HepG2 (cell line): ENCODE results near the gene ABCC8. TPM values are rescaled to one million over a fixed set of nuclear protein-coding genes. Genes with fewer than 3 reads are reported as not detected.

ENCODE experiments used
- FOSL1 ChIP-seq: sonication (generic); formaldehyde crosslinking; IDR thresholded peaks from 2 replicates; pipeline ENCODE4 v1.9.0; 2021; ENCODE audit warnings: missing genetic modification reagents, borderline replicate concordance
- KDM4B ChIP-seq: sonication (generic); formaldehyde crosslinking; IDR thresholded peaks from 2 replicates; pipeline ENCODE4 v1.4.0; 2020; ENCODE audit warnings: missing genetic modification reagents
- KLF6 ChIP-seq: IDR thresholded peaks from 2 replicates; pipeline ENCODE4 v1.8.0; 2016; ENCODE audit warnings: missing biosample characterization, missing genetic modification reagents
- MXD3 ChIP-seq: IDR thresholded peaks from 2 replicates; pipeline ENCODE4 v1.6.1; 2016; ENCODE audit warnings: mild to moderate bottlenecking, missing biosample characterization, missing genetic modification reagents
- MYC ChIP-seq: sonication (generic); formaldehyde crosslinking; IDR thresholded peaks from 2 replicates; pipeline ENCODE4 v1.9.0; 2021; ENCODE audit warnings: missing genetic modification reagents, borderline replicate concordance
- MZF1 ChIP-seq: sonication (generic); formaldehyde crosslinking; IDR thresholded peaks from 2 replicates; pipeline ENCODE4 v1.8.1; 2023; ENCODE audit warnings: mild to moderate bottlenecking, missing genetic modification reagents, borderline replicate concordance
- PHF20 ChIP-seq: sonication (generic); formaldehyde crosslinking; IDR thresholded peaks from 2 replicates; pipeline ENCODE4 v1.5.0; 2020; ENCODE audit warnings: mild to moderate bottlenecking, missing genetic modification reagents
- PHF8 ChIP-seq: sonication (generic); formaldehyde crosslinking; IDR thresholded peaks from 2 replicates; pipeline ENCODE4 v1.5.0; 2020; ENCODE audit warnings: missing genetic modification reagents
- POGK ChIP-seq: sonication (generic); formaldehyde crosslinking; conservative IDR thresholded peaks from 2 replicates; pipeline ENCODE4 v1.8.0; 2022; ENCODE audit warnings: mild to moderate bottlenecking, moderate library complexity, missing genetic modification reagents
- RCOR2 ChIP-seq: IDR thresholded peaks from 2 replicates; pipeline ENCODE4 v1.6.1; 2016; ENCODE audit warnings: missing biosample characterization, missing genetic modification reagents
- RFXAP ChIP-seq: sonication (generic); formaldehyde crosslinking; IDR thresholded peaks from 2 replicates; pipeline ENCODE4 v1.4.0; 2020; ENCODE audit warnings: missing genetic modification reagents, borderline replicate concordance
- ZBTB3 ChIP-seq: sonication (generic); formaldehyde crosslinking; IDR thresholded peaks from 2 replicates; pipeline ENCODE4 v1.4.0; 2020; ENCODE audit warnings: low read depth, mild to moderate bottlenecking, moderate library complexity, missing genetic modification reagents, borderline replicate concordance
- ZNF256 ChIP-seq: sonication (generic); formaldehyde crosslinking; conservative IDR thresholded peaks from 2 replicates; pipeline ENCODE4 v1.4.0; 2020; ENCODE audit warnings: missing genetic modification reagents
- ZNF30 ChIP-seq: sonication (generic); formaldehyde crosslinking; IDR thresholded peaks from 2 replicates; pipeline ENCODE4 v1.5.0; 2020; ENCODE audit warnings: mild to moderate bottlenecking, missing genetic modification reagents
- ZNF468 ChIP-seq: sonication (generic); formaldehyde crosslinking; IDR thresholded peaks from 2 replicates; pipeline ENCODE4 v1.8.0; 2022; ENCODE audit warnings: mild to moderate bottlenecking, moderate library complexity, missing genetic modification reagents
- ZNF629 ChIP-seq: sonication (generic); formaldehyde crosslinking; conservative IDR thresholded peaks from 2 replicates; pipeline ENCODE4 v1.5.0; 2020; ENCODE audit warnings: missing genetic modification reagents
- ZNF790 ChIP-seq: sonication (generic); formaldehyde crosslinking; IDR thresholded peaks from 2 replicates; pipeline ENCODE4 v1.8.0; 2022; ENCODE audit warnings: missing genetic modification reagents, mild to moderate bottlenecking, borderline replicate concordance
- polyA plus RNA-seq, 8 experiments: library from polyadenylated mRNA; depleted of rRNA in 3 of 8; stranded (reverse) in 7 of 8; unstranded in 1 of 8; fragments of >200 nt; fragmentation: Illumina TruSeq in 4 of 8; extraction: Trizol in 4 of 8; gene quantifications; 2 replicates each; pipeline versions ENCODE4 v1.2.1 to v1.2.3, GENCODE V29; 2011 to 2016; ENCODE audit warnings: low read depth in 4 of 8, missing spikeins in 1 of 8, mixed read lengths in 1 of 8; ENCODE audit not compliant: insufficient read depth in 1 of 8
- total RNA-seq, 5 experiments: library from RNA; depleted of rRNA; stranded (reverse); fragments of >200 nt; fragmentation: Illumina TruSeq; extraction: Trizol; gene quantifications; 2 replicates each; pipeline ENCODE4 v1.2.3, GENCODE V29; 2016; ENCODE audit warnings: low read depth in 1 of 5
- TF ChIP-seq, protein P1 (sequence below): sonication (generic); formaldehyde crosslinking; IDR thresholded peaks from 2 replicates; pipeline ENCODE4 v1.8.1; 2022; ENCODE audit warnings: low read depth, mild to moderate bottlenecking, missing genetic modification reagents
- TF ChIP-seq, protein P2 (sequence below): sonication (generic); formaldehyde crosslinking; conservative IDR thresholded peaks from 2 replicates; pipeline ENCODE4 v1.8.0; 2022; ENCODE audit warnings: low read depth, missing genetic modification reagents
- TF ChIP-seq, protein P3 (sequence below): IDR thresholded peaks from 2 replicates; pipeline ENCODE4 v1.6.1; 2018; ENCODE audit warnings: missing genetic modification reagents

ABCC8 gene
- total and polyA plus RNA-seq, 2 of the 13 experiments (the other 11 are each of a cell fraction or from before 2014, with no cell fraction given), result not detected

DNA sequence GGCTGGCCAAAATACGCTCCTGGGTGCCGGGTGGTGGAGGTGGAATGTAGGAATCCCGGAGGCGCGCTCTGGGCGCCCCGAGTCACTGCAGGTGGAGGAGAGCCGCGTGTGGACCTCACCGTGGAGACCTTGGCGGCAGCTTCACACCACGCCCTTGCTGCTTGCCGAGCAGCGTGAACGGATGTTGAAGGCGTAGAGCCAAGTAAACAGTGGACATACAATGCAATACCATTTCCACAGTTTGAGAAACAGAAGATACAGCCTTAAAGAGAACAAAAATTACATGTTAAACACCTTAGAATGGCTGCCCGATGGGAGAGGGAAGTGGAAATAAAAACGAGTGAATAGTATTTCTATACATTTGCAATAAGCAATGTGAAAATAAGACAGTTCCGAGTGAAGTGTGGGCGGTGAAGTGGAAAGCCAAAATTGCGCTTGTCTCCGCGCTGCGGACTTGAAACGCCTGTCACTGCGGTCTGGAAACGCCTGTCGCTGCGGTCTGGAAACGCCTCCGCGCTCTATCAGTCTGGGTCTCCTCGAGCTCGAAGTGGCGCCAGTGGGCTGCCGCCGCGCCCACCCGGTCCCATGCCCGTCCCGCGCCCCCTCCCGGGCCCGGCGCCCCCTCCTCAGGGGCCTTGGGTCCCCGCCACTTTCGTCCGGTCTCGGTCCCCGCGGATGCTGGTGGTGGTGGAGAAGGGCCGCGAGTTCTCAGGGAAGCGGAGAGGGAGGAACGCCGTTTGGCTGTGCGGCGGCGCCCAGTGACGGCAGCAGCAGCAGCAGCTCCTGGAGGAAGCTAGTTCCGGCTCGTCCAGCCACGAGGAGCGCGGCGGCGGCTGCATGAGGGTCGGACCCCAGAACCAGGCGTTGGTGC is 123.5 kb downstream of the ABCC8 start (continued):
- TF ChIP-seq MXD3 (CRISPR knock-in tag) (peak; percentile 90), ZNF30 (CRISPR knock-in tag) (no peak), ZNF629 (CRISPR knock-in tag) (peak; percentile 17; the same call in 1 of the 2 replicates), ZNF468 (no peak), RCOR2 (no peak; the same call in 1 of the 2 replicates), MYC (CRISPR knock-in tag) (peak; percentile 99), PHF20 (CRISPR knock-in tag) (peak; percentile 79), ZNF790 (peak; percentile 45; the same call in 1 of the 2 replicates), POGK (peak; percentile 88), MZF1 (no peak), ZBTB3 (CRISPR knock-in tag) (peak; percentile 24; the same call in 1 of the 2 replicates), RFXAP (CRISPR knock-in tag) (0 out of 2 replicates have a peak, but pooled peaks have one; percentile 26), KDM4B (no peak), ZNF256 (CRISPR knock-in tag) (no peak), FOSL1 (no peak), PHF8 (CRISPR knock-in tag) (peak; percentile 81), KLF6 (CRISPR knock-in tag) (peak; percentile 53; the same call in 1 of the 2 replicates)
- TF ChIP-seq, protein P1, sequence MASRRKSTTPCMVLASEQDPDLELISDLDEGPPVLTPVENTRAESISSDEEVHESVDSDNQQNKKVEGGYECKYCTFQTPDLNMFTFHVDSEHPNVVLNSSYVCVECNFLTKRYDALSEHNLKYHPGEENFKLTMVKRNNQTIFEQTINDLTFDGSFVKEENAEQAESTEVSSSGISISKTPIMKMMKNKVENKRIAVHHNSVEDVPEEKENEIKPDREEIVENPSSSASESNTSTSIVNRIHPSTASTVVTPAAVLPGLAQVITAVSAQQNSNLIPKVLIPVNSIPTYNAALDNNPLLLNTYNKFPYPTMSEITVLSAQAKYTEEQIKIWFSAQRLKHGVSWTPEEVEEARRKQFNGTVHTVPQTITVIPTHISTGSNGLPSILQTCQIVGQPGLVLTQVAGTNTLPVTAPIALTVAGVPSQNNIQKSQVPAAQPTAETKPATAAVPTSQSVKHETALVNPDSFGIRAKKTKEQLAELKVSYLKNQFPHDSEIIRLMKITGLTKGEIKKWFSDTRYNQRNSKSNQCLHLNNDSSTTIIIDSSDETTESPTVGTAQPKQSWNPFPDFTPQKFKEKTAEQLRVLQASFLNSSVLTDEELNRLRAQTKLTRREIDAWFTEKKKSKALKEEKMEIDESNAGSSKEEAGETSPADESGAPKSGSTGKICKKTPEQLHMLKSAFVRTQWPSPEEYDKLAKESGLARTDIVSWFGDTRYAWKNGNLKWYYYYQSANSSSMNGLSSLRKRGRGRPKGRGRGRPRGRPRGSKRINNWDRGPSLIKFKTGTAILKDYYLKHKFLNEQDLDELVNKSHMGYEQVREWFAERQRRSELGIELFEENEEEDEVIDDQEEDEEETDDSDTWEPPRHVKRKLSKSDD (CRISPR knock-in tag), result peak; percentile 48; the same call in 1 of the 2 replicates
- TF ChIP-seq, protein P2, sequence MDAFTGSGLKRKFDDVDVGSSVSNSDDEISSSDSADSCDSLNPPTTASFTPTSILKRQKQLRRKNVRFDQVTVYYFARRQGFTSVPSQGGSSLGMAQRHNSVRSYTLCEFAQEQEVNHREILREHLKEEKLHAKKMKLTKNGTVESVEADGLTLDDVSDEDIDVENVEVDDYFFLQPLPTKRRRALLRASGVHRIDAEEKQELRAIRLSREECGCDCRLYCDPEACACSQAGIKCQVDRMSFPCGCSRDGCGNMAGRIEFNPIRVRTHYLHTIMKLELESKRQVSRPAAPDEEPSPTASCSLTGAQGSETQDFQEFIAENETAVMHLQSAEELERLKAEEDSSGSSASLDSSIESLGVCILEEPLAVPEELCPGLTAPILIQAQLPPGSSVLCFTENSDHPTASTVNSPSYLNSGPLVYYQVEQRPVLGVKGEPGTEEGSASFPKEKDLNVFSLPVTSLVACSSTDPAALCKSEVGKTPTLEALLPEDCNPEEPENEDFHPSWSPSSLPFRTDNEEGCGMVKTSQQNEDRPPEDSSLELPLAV (CRISPR knock-in tag), result 0 out of 2 replicates have a peak, but pooled peaks have one; percentile 65
- TF ChIP-seq, protein P3, sequence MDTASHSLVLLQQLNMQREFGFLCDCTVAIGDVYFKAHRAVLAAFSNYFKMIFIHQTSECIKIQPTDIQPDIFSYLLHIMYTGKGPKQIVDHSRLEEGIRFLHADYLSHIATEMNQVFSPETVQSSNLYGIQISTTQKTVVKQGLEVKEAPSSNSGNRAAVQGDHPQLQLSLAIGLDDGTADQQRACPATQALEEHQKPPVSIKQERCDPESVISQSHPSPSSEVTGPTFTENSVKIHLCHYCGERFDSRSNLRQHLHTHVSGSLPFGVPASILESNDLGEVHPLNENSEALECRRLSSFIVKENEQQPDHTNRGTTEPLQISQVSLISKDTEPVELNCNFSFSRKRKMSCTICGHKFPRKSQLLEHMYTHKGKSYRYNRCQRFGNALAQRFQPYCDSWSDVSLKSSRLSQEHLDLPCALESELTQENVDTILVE (CRISPR knock-in tag), result peak; percentile 50; the same call in 1 of the 2 replicates
